Left ventricle myocardium inferior (tissue), 1 donor: ENCODE data around the gene ITPKB. TPM values are rescaled to one million over a fixed set of nuclear protein-coding genes. Genes with fewer than 3 reads are reported as not detected.
A peak's percentile ranks its signal among the peaks of the same experiment; 100 is the strongest.

Experiments used
- DNase-seq: peaks from one replicate; pipeline ENCODE4 v3.0.0-alpha.2; 2020
- H3K27ac ChIP-seq: fragments of 200-600 bp; replicated peaks from 2 replicates; pipeline ENCODE4 v1.8.0; 2021
- H3K27me3 ChIP-seq: fragments of 200-600 bp; 2 replicates; pipeline ENCODE4 v1.8.0; 2021; ENCODE audit warnings: low read depth
- H3K36me3 ChIP-seq: fragments of 200-600 bp; 2 replicates; pipeline ENCODE4 v1.8.0; 2021
- H3K4me1 ChIP-seq: fragments of 200-600 bp; 2 replicates; pipeline ENCODE4 v1.8.0; 2021
- H3K4me3 ChIP-seq: fragments of 200-600 bp; 2 replicates; pipeline ENCODE4 v1.8.0; 2021; ENCODE audit warnings: mild to moderate bottlenecking, moderate library complexity
- H3K9me3 ChIP-seq: fragments of 200-600 bp; replicated peaks from 2 replicates; pipeline ENCODE4 v1.8.0; 2021
- intact Hi-C: fragments of 100-400 bp; cut with micrococcal nuclease; formaldehyde crosslinking; loops from one replicate; pipeline ENCODE4 v1.11.0; 2022
- total RNA-seq: library from RNA; stranded (reverse); fragmentation: NEBNext Ultra II Directional; extraction: Animal tissue kit (Norgen Biotek cat#: 25700); gene quantifications from one replicate; pipeline ENCODE4 v1.2.1, GENCODE V29; 2021
- TF ChIP-seq, protein P1 (sequence below): fragments of 200-600 bp; IDR thresholded peaks from 2 replicates; pipeline ENCODE4 v1.8.0; 2021; ENCODE audit warnings: antibody characterized with exemption, mild to moderate bottlenecking, borderline replicate concordance
- donor health status: DM: no; HTN: yes; CAD: no; lungs with severe emphysema.

Gene ITPKB
- total RNA-seq, 1 donor from 2014 or later = 15.7 TPM

DNA sequence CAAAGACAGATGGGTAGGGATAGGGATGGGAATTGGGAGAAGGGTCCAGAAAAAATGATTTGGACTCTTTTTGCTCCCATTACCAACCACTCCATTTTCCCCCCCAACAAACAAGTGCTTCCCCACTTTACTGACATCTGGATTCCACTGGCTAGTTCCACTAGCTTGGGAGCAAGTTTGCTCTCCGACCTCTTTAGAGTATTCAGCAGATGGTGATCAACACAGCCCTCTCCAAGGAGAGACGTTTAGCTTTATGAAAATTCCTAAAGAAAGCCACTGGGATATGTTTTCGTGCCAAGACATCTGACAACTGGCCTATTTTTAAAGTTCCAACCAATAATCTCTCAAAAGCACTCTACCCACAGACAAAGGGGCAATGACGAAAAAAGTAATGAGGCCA, 50.3 kb downstream of the ITPKB start:
- TF ChIP-seq, protein P1, sequence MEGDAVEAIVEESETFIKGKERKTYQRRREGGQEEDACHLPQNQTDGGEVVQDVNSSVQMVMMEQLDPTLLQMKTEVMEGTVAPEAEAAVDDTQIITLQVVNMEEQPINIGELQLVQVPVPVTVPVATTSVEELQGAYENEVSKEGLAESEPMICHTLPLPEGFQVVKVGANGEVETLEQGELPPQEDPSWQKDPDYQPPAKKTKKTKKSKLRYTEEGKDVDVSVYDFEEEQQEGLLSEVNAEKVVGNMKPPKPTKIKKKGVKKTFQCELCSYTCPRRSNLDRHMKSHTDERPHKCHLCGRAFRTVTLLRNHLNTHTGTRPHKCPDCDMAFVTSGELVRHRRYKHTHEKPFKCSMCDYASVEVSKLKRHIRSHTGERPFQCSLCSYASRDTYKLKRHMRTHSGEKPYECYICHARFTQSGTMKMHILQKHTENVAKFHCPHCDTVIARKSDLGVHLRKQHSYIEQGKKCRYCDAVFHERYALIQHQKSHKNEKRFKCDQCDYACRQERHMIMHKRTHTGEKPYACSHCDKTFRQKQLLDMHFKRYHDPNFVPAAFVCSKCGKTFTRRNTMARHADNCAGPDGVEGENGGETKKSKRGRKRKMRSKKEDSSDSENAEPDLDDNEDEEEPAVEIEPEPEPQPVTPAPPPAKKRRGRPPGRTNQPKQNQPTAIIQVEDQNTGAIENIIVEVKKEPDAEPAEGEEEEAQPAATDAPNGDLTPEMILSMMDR = no peak
- Histone ChIP-seq H3K4me3 (no peak overlapping the region), H3K36me3 (no peaks in the 10 kb centered on the region), H3K27ac (peak overlapping the region; percentile 73), H3K9me3 (no peaks in the 10 kb centered on the region), H3K27me3 (no peaks in the 10 kb centered on the region), H3K4me1 (peaks cover 98% of the 10 kb centered on the region)
- intact Hi-C loops = loop anchor here (10.0 kb wide), 1 partner anchor 54 kb away; no protein-coding TSS in a partner anchor
- DNase-seq = no peak

DNA sequence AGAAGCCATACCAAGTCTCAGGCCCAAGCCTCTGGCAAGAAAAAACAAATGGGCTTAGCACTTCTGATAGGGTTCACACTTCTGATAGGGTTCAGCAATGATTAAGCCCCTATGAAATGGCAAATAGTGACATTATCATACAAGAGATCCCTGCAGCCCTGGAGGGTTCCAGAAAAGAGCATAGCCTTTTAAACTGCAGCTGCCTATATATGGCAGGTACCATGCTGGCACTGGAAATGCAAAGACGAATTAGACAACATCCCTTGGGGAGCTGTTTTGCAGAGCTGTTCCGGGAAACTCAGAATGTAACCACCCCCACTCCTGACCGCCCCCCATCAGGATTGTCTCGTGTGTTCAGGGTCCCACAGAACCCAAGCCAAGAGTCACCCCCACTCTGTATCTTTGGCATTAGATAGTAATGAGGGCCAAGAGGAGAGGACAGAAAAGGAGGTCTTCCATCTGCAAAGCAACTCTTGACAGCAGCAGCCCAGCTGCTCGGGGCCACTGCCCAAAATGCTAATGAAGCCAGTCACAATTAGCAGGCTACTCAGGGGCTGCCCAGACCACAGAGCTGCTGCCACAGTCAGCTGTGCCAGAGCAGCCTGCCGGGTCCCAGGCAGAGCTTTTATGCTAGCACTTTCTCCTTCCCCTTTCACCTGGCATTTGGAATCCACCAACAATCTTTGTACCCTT, 50.9 kb downstream of the ITPKB start:
- Histone ChIP-seq H3K9me3 (no peaks in the 10 kb centered on the region), H3K27ac (peak overlapping the region; percentile 73), H3K27me3 (no peaks in the 10 kb centered on the region), H3K4me3 (no peak overlapping the region), H3K36me3 (no peaks in the 10 kb centered on the region), H3K4me1 (peaks cover 98% of the 10 kb centered on the region)
- intact Hi-C loops = loop anchor here (10.0 kb wide), 1 partner anchor 53 kb away; no protein-coding TSS in a partner anchor
- TF ChIP-seq, protein P1 = no peak
- no peak for DNase-seq

DNA sequence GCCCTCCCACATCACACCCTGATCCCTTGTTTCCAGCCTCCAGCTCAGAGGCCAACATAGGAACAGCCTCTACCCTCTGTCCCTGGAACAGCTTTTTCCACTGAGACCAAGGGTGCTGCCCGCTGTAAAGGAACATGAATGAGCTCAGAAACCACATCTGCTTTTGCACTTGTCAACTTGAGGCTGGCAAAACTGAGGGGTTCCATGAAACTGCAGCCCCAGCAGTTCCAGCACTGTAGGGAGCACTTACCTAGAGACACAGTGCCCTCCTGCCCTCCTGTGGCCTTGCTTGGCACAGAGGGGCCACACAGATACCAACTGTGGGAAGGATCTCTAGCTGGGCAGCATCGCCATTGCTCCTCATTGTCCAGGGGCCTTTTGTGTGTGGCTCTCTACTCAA, 51.7 kb downstream of the ITPKB start:
- DNase-seq = no peak
- intact Hi-C loops = loop anchor here (10.0 kb wide), 1 partner anchor 53 kb away; no protein-coding TSS in a partner anchor
- H3K27me3 ChIP-seq = no peaks in the 10 kb centered on the region
- no peaks in the 10 kb centered on the region for H3K36me3 ChIP-seq
- H3K27ac ChIP-seq = peak overlapping the region; percentile 73
- no peak overlapping the region for H3K4me3 ChIP-seq
- TF ChIP-seq, protein P1 = peak; percentile 60
- peaks cover 98% of the 10 kb centered on the region for H3K4me1 ChIP-seq
- H3K9me3 ChIP-seq = no peaks in the 10 kb centered on the region

DNA sequence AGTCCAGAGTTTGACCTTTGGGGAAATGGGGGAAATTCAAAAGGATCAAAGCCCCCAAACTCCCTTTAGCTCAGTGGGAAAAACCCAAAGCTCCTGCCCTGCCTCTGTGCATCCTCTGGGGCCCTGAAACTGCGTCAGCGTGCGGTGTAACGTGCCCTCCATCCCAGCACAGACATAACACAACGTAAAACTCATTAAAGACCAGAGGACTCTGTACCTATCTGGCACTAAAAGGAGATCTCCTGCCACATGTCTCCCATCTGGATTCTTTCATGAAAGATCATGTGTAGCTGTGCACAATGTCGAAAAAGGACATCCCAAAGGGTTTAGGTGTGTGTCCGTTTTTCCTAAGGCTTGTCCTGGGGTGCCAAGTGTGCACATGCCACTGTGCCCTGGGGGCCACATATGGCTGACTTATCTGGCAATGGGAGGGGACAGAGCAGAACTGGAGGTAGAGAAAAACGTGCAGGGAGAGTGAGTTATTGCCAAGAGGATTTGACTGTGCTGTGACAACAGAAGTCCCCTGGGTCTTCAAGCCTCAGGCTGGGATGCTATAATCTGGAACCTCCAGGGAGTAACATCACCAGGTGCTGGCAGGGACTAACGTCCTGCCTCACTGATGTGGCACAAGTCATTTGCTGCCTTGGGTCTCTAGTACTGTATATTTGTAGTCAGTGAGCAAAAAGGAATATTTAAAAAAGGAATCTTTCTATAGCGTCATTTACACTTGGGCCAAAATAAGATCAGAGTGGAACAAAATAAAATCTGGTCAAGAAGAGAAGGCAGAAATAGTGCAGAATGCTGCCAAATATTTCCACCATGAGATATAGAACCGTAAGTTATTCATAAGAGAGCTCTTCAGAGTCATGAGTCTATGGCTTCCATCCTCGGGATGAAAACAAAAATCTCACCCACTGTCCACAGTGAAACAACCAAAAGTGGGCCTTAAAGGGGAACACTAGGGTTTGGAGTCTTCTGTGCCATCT, 52.3 kb downstream of the ITPKB start:
- TF ChIP-seq, protein P1 = no peak
- peaks cover 98% of the 10 kb centered on the region for H3K4me1 ChIP-seq
- H3K27ac ChIP-seq = peak overlapping the region; percentile 73

DNA sequence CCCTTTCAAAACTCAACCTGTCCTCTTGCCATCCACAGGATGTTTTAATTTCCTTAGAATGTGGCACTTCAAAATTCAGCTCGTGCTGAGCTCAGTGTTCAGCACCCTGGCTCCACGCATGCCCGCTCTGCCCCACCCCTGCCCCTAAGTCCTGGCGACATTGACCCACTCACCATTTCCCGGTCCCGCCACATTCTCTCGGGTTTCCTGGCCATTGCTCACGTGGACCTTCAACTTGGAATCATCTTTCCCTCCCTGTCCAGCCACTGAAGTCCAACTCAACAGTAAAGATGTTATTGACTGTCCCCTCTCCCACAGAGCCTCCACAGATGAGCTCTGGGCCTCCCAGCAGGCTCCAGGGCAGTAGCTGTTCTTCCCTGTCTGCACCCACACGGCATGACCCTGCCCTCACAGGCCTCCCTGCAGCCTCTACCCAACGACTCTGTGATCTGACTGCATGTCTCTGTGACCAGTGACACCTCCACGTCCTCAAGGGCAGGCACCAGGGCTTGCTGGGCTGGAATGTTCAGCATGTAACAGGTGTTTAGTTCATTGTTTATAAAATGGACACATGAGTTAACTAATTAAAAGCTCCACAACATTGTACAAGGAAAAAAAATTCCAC, 53.8 kb downstream of the ITPKB start:
- no peaks in the 10 kb centered on the region for H3K36me3 ChIP-seq
- TF ChIP-seq, protein P1 = no peak
- no peak for DNase-seq
- intact Hi-C loops = loop anchor here (10.0 kb wide), 1 partner anchor 51 kb away; no protein-coding TSS in a partner anchor
- H3K9me3 ChIP-seq = no peaks in the 10 kb centered on the region
- H3K27me3 ChIP-seq = no peaks in the 10 kb centered on the region
- peaks cover 98% of the 10 kb centered on the region for H3K4me1 ChIP-seq
- H3K27ac ChIP-seq = peak overlapping the region; percentile 73
- no peak overlapping the region for H3K4me3 ChIP-seq

More for the DNA sequence above, 52.3 kb downstream of the ITPKB start:
- no peak for DNase-seq
- H3K27me3 ChIP-seq = no peaks in the 10 kb centered on the region
- no peaks in the 10 kb centered on the region for H3K36me3 ChIP-seq
- no peak overlapping the region for H3K4me3 ChIP-seq
- intact Hi-C loops = loop anchor here (10.0 kb wide), 1 partner anchor 52 kb away; no protein-coding TSS in a partner anchor
- no peaks in the 10 kb centered on the region for H3K9me3 ChIP-seq
